GM19463 (cell line): ENCODE results near the gene NPR1.
A peak's percentile ranks its signal among the peaks of the same experiment; 100 is the strongest.
"Not testable (repeated sequence)": the region's sequence is repeated elsewhere in the genome, so short reads cannot be mapped to it uniquely, and the experiment has no call there.

ENCODE experiments used
- ATAC-seq: cut with Tn5 transposase; IDR thresholded peaks from one replicate; pipeline ENCODE4 v1.9.1; 2021; ENCODE audit warnings: mild to moderate bottlenecking, moderate library complexity; ENCODE audit not compliant: unreplicated experiment

NPR1 gene

DNA sequence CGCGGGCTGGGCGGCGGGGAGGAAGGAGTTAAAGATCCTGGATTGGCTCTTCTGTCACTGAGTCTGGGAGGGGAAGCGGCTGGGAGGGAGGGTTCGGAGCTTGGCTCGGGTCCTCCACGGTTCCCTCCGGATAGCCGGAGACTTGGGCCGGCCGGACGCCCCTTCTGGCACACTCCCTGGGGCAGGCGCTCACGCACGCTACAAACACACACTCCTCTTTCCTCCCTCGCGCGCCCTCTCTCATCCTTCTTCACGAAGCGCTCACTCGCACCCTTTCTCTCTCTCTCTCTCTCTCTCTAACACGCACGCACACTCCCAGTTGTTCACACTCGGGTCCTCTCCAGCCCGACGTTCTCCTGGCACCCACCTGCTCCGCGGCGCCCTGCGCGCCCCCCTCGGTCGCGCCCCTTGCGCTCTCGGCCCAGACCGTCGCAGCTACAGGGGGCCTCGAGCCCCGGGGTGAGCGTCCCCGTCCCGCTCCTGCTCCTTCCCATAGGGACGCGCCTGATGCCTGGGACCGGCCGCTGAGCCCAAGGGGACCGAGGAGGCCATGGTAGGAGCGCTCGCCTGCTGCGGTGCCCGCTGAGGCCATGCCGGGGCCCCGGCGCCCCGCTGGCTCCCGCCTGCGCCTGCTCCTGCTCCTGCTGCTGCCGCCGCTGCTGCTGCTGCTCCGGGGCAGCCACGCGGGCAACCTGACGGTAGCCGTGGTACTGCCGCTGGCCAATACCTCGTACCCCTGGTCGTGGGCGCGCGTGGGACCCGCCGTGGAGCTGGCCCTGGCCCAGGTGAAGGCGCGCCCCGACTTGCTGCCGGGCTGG, at the start of gene NPR1:
TSS of gene NPR1 (plus strand) at position 170 of the 818 bp plus-strand sequence. CDS start at position 591, 421 bp downstream.
- ATAC-seq, result no peak

DNA sequence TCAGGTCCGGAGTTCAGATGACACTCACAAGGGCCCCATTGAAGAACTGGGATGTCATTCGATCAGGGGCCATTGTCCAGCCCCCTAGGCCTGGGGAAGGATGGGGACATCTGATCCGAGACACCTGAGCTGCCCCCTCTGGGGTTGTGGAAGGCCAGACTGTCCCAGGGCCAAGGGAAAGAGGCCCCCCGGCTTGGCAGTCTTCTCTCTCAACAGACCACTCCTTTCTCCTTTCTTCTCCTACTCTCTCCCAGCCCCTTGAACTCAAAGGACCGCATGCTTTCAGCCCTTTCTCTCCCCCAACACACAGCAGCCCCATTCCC, 49.2 kb upstream of the NPR1 start:
- no peak for ATAC-seq

GRCh38 chr1:153629971-153630370, 48.5 kb upstream of the NPR1 start:
- no peak for ATAC-seq

DNA sequence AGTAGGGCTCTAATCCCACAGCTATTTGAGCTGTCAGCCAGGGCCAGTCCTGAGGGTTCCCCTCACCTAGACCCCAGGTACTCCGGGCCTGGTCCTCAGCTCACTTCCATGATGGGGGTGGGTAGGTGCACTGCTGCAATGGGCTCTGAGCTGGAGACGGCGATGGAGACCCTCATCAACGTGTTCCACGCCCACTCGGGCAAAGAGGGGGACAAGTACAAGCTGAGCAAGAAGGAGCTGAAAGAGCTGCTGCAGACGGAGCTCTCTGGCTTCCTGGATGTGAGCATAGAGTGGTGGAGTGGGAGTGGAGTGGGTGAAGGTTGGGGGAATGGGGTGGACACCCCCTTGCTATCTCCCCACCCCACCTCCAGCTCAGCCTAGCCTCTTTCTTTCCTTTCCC, 48.1 kb upstream of the NPR1 start:
- ATAC-seq, result no peak

- no peak for ATAC-seq
Observed at GRCh38 chr1:153631047-153632022, 47.2 kb upstream of the NPR1 start.

GRCh38 chr1:153633161-153633753, 45.2 kb upstream of the NPR1 start:
- ATAC-seq, result no peak

- ATAC-seq, result peak; percentile 84
Observed at GRCh38 chr1:153633754-153634665, 44.5 kb upstream of the NPR1 start, which contains the start of gene CHTOP. Gene CHTOP, plus strand, starts transcription at chr1:153634066. Its CDS starts 2,523 bp downstream, at chr1:153636589.

DNA sequence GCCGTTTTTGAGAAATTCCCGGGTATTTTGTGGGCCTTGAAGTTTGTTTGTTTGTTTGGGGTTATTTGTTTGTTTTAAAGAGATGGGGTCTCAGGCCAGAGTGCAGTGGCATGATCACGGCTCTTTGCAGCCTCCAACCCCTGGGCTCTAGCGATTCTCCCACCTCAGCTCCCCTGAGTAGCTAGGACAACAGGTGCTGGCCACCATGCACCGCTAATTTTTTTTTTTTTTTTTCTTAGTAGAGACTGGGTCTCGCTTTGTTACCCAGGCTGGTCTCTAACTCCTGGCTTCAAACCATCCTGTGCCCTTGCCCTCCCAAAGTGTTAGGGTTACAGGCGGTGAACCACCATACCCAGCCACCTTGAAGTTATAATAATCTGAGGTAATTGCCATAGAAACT, 42.6 kb upstream of the NPR1 start:
- ATAC-seq, result no peak

DNA sequence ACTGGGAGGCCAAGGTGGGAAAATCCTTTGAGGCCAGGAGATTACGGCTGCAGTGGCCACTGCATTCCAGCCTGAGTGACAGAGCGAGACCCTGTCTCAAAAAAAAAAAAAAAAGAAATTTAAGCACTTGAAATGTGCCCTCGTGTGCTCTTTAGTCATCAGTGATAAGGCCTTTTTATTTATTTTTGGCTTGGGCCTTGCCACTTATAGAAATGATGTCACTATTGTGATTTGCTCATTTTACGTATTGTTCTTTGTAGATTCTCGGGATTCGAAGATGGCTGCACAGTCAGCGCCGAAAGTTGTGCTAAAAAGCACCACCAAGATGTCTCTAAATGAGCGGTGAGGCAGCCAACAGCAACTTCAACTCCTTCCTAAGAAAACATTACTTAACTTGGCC, 42.2 kb upstream of the NPR1 start:
- ATAC-seq, result no peak

DNA sequence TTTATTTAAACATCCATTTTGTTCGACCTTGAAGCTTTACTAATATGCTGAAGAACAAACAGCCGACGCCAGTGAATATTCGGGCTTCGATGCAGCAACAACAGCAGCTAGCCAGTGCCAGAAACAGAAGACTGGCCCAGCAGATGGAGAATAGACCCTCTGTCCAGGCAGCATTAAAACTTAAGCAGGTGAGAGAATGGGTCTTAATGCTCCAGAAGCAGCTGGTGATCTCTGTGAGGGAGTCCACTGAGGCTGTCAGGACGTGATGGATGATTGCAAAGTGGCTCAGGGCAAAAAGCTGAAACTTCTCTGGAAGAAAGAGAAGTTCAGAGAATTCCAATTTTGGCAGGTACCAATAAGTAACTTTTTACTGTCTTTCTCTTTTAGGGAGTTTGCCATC, 40.2 kb upstream of the NPR1 start:
- no peak for ATAC-seq

- no peak for ATAC-seq
Observed at GRCh38 chr1:153639280-153639679, 39.2 kb upstream of the NPR1 start.

- not testable (repeated sequence) for ATAC-seq
Observed at GRCh38 chr1:153640213-153640612, 38.3 kb upstream of the NPR1 start.

GRCh38 chr1:153640861-153641260, 37.6 kb upstream of the NPR1 start:
- ATAC-seq, result no peak

- ATAC-seq, result no peak
Observed at GRCh38 chr1:153642161-153642560, 36.3 kb upstream of the NPR1 start.

DNA sequence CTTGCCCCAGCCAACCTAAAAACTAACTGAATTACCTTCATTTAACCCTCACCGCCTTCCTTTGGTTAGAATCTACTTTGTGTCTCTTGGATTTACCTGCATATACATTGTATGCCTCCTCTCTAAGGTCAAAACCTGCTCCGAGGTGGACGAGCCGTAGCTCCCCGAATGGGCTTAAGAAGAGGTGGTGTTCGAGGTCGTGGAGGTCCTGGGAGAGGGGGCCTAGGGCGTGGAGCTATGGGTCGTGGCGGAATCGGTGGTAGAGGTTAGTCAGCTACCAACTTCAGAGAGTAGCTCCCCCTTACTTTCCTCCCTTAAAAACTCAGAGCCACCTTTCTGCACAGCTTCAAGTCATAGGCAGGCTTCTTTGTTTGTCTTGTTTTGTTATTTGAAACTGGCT, 35.4 kb upstream of the NPR1 start:
- ATAC-seq, result no peak

- no peak for ATAC-seq
Observed at GRCh38 chr1:153643816-153644215, 34.7 kb upstream of the NPR1 start.

DNA sequence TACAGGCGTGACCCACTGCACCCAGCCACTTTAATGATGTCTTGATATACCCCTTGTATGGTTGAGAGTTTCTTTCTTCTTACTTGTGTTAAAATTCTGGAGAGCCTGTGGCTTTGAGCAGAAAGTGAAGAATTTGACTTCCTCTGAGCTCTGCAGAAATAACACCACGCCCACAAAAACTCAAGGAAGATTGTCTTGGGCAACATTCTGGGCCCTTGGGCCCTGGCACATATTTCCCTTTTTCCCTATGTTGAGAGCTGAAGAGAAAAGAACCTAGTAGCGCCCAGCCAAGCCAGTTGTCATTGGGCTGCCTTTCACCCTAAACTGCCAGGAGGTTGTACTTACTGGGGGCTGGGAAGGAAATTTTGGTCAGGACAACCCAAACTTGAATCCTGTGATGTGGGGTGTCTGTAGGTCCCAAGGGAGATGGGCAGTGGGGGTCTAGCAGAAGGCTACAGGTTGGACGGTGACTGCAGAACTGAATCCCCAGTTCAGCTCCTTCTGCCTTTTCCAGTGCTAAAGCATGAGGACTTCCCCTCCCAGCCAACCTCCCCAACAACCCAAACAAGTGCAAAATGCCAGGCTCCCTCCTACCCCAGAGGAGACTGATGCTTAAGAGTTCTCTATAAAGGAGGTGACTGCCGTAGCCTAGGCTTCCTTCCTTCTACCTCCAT, 31.7 kb upstream of the NPR1 start:
- ATAC-seq, result no peak

- no peak for ATAC-seq
Observed at GRCh38 chr1:153647346-153647714, 31.2 kb upstream of the NPR1 start.

DNA sequence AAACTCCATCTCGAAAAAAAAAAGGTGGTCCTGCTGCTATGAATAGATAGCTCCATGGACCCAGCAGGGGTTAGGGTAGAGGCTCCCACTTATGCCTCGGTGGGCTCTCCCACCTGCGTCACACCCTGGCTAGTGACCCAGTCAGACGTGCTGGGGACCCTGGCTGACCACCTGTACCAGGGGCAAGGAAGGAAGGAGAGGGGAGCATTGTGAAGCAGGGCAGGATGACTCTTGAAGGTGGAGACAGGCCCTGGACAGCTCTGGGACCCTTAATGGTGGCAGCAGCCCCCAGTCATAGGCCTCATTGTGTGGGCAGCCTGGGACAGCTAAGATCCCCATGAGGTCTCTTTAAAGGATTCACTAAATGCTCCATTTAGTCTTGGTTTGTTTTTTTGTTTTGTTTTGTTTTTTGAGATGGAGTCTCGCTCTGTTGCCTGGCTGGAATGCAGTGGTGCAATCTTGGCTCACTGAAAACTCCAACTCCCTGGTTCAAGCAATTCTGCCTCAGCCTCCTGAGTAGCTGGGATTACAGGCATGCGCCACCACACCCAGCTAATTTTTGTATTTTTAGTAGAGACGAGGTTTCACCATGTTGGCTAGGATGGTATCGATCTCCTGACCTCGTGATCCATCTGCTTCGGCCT, 30.4 kb upstream of the NPR1 start:
- no peak for ATAC-seq
